ENCODE data around the gene SLC18A3. TPM values are rescaled to one million over a fixed set of nuclear protein-coding genes. Genes with fewer than 3 reads are reported as not detected.

Gene SLC18A3
- total RNA-seq, 4 donors from 2014 or later, result not detected

DNA sequence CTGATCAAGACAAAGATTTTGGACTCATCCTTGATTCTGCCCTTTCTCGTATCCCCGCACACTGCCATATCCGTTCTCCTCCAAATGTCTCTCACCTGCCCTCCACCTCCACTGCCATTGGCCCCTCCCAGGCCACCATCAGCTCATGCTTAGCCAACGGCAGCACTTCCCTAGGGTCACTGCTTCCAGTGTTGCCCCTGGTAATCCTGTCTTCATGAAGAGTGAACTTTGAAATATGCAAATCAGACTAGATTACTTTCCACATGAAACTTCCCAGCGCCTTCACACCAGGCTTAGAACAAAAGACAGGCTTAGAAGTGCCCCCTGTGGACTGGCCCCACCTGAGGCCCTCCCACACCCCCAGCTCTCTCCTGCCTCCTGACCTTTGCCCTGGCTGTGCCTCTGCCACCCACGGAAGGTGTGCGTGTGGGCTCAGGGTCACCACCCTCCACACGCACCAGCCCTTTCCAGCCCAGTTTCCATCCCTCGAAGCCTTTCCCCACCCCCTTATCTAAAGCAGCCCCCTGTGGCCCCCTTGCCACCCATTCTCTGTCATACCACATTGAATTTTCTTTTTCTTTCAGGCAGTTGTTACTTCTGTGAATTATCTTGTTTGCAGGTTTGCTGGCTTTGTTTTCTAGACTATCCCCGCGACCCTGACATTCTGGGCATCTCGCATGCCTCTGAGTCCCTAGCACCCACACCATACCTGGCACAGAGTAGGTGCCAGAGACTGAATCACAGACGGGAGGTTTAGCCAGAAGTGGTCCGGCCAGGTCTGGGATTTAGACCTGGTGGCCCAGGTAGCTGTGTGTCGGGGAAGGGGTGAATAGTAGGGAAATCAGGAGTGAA, 42.5 kb downstream of the SLC18A3 start:
- WGBS, result 84% methylated on average over 15 of the region's 15 CpGs
- H3K27me3 ChIP-seq, result peaks cover 17% of the 10 kb centered on the region
- H3K27ac ChIP-seq, result no peak overlapping the region
- no peaks in the 10 kb centered on the region for H3K36me3 ChIP-seq
- H3K4me1 ChIP-seq, result no peaks in the 10 kb centered on the region
- no peaks in the 10 kb centered on the region for H3K9me3 ChIP-seq
- DNase-seq (ENCODE audit: low spot score in 2 of 2), result peak in 1 of 2 donors; percentile 58
- TF ChIP-seq EP300 (IDR thresholded peaks at IDR 0.05) (no peak), POLR2AphosphoS5 (IDR thresholded peaks at IDR 0.05) (no peak), POLR2A (IDR thresholded peaks at IDR 0.05) (no peak)
- TF ChIP-seq, protein P1, sequence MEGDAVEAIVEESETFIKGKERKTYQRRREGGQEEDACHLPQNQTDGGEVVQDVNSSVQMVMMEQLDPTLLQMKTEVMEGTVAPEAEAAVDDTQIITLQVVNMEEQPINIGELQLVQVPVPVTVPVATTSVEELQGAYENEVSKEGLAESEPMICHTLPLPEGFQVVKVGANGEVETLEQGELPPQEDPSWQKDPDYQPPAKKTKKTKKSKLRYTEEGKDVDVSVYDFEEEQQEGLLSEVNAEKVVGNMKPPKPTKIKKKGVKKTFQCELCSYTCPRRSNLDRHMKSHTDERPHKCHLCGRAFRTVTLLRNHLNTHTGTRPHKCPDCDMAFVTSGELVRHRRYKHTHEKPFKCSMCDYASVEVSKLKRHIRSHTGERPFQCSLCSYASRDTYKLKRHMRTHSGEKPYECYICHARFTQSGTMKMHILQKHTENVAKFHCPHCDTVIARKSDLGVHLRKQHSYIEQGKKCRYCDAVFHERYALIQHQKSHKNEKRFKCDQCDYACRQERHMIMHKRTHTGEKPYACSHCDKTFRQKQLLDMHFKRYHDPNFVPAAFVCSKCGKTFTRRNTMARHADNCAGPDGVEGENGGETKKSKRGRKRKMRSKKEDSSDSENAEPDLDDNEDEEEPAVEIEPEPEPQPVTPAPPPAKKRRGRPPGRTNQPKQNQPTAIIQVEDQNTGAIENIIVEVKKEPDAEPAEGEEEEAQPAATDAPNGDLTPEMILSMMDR (IDR thresholded peaks at IDR 0.05), result no peak
- H3K4me3 ChIP-seq, result no peak overlapping the region

DNA sequence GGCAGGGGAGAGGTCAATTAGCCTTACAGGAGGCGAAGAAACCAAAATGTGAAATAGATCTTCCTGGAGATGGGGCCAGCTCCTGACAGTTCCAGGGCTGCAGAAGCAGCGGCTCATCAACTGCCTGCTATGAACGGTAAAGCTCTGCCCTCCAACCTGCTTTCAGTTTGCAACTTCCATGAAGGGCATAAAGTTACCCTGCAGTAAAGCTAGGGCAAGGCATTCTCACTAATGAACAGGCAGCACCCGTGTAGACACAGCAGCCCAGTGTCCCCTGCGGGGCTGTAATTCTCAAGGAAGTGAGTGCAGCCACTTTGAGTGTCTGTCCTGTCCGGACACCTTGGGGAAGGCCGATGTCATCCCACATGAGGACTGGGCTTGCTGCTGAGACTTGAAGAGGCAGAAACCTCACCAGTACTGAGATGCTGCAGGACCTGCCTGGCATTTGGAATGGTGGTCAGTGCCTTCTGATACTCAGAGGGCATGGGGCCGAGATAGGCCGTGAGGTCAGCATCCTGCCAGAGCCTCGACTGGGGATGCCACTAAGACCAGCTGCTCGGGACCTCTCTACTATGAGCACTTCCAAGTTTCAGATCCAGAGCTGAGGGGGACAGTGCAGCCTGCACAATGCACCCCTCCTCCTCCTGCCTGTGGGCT, 43.3 kb downstream of the SLC18A3 start:
- Histone ChIP-seq H3K4me1 (no peaks in the 10 kb centered on the region), H3K4me3 (no peak overlapping the region), H3K9me3 (no peaks in the 10 kb centered on the region), H3K27ac (no peak overlapping the region), H3K27me3 (peaks cover 17% of the 10 kb centered on the region), H3K36me3 (no peaks in the 10 kb centered on the region)
- 83% methylated on average over 7 of the region's 11 CpGs for WGBS
- DNase-seq (ENCODE audit: low spot score in 2 of 2), result peak in 1 of 2 donors; percentile 53
- TF ChIP-seq EP300 (IDR thresholded peaks at IDR 0.05) (no peak), POLR2A (IDR thresholded peaks at IDR 0.05) (no peak), POLR2AphosphoS5 (IDR thresholded peaks at IDR 0.05) (no peak)
- TF ChIP-seq, protein P1 (IDR thresholded peaks at IDR 0.05), result no peak

DNA sequence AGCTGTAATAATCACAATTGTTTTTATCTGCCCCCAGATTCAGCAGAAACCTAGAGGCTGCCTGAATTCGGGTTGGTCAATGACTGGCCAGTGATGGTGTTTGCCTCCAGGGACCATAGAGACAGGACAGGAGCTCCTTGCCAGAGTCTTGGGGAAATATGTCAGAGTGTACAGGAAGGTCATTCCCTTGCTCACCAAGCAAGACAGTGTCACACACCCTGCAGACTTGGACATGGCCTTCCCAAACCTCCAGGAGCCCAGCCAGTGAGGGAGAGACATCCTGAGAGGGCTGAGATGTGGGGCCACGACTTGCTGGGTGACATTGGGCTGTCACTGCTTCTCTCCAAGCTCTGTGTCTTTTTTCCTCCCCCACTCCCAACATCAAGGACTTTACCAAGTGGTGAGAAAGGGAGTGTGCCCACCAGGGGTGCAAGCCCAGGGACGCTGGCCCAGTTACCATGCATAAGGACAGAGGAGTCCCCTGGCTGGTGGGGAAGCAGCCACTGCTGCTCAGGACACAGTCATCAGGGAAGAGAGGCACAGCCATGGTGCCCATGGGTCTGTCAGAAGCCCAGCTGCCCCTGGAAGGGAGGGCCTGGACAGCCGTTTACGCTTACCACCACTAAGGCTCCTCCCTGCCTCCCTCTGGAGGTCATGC, 44.1 kb downstream of the SLC18A3 start:
- 61% methylated on average over 3 of the region's 5 CpGs for WGBS
- peak in 1 of 2 donors; percentile 68 for DNase-seq (ENCODE audit: low spot score in 2 of 2)
- H3K27me3 ChIP-seq, result peaks cover 17% of the 10 kb centered on the region
- peaks cover 4% of the 10 kb centered on the region for H3K9me3 ChIP-seq
- no peak for TF ChIP-seq EP300 (IDR thresholded peaks at IDR 0.05)
- no peak for TF ChIP-seq POLR2AphosphoS5 (IDR thresholded peaks at IDR 0.05)
- TF ChIP-seq, protein P1 (IDR thresholded peaks at IDR 0.05), result no peak
- H3K36me3 ChIP-seq, result no peaks in the 10 kb centered on the region
- H3K27ac ChIP-seq, result no peak overlapping the region
- H3K4me1 ChIP-seq, result no peaks in the 10 kb centered on the region
- no peak overlapping the region for H3K4me3 ChIP-seq

DNA sequence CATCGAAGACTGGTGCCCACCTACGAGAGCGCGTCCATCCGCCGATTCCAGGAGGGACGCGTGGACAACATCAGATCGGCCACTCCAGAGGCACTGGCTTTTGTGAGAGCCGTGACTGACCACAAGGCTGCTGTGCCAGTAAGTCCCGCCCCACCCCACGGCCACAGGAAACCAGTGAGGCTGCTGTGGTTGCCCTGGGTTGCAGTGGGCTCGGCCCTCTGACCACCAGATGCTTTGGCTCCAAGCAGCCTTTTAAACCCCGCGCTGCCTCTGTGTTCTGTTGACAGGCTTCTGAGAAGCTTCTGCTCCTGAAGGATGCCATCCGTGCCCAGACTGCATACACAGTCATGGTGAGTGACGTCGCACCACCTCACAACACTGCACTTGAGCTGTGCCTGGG, 45.0 kb downstream of the SLC18A3 start:
- Histone ChIP-seq H3K4me1 (no peaks in the 10 kb centered on the region), H3K9me3 (peaks cover 4% of the 10 kb centered on the region), H3K27me3 (peaks cover 14% of the 10 kb centered on the region), H3K27ac (no peak overlapping the region), H3K36me3 (no peaks in the 10 kb centered on the region), H3K4me3 (no peak overlapping the region)
- WGBS, result 86% methylated on average over 18 of the region's 18 CpGs
- peak in 1 of 2 donors; percentile 76 for DNase-seq (ENCODE audit: low spot score in 2 of 2)
- TF ChIP-seq, protein P1 (IDR thresholded peaks at IDR 0.05), result no peak
- TF ChIP-seq EP300 (IDR thresholded peaks at IDR 0.05) (no peak), POLR2AphosphoS5 (IDR thresholded peaks at IDR 0.05) (no peak), POLR2A (IDR thresholded peaks at IDR 0.05) (no peak)

Data from suprapubic skin (tissue), 4 donors.